Activated CD8-positive, alpha-beta T cell treated with anti-CD3 and anti-CD28 coated beads, Interleukin-2, amount 10 ng/mL, durations not matched to agents 7 days and 5 days (primary cell): ENCODE data around the gene FBXO21. TPM values are rescaled to one million over a fixed set of nuclear protein-coding genes. Genes with fewer than 3 reads are reported as not detected.
A peak's percentile ranks its signal among the peaks of the same experiment; 100 is the strongest.

Experiments
- ATAC-seq: fragments of 150-1000 bp; cut with Tn5 transposase; one replicate; pipeline ENCODE4 v1.10.0; 2021; ENCODE audit warnings: moderate library complexity
- CTCF ChIA-PET: fragments of 350-600 bp; sonication (Branson Sonifier 250); formaldehyde crosslinking; loops from one replicate; lab custom pipeline; 2021; ENCODE audit warnings: antibody characterized with exemption; lab: Charles Lee
- POLR2A ChIA-PET: fragments of 350-600 bp; sonication (Branson Sonifier 250); formaldehyde crosslinking; loops from one replicate; lab custom pipeline; 2021; ENCODE audit warnings: antibody characterized with exemption; lab: Charles Lee
- DNase-seq: peaks from one replicate; pipeline ENCODE4 v3.0.0-alpha.2; 2020
- H3K27ac Mint-ChIP-seq: one replicate; pipeline ENCODE4 v1.8.0; 2021; ENCODE audit warnings: mild to moderate bottlenecking, mixed read lengths
- H3K27me3 Mint-ChIP-seq: one replicate; pipeline ENCODE4 v1.8.0; 2021; ENCODE audit warnings: low read depth, mixed read lengths
- H3K36me3 Mint-ChIP-seq: one replicate; pipeline ENCODE4 v1.8.0; 2021; ENCODE audit warnings: low read depth, mixed read lengths
- H3K4me1 Mint-ChIP-seq: one replicate; pipeline ENCODE4 v1.8.0; 2021; ENCODE audit warnings: low read depth, mixed read lengths
- H3K4me3 Mint-ChIP-seq: one replicate; pipeline ENCODE4 v1.8.0; 2021; ENCODE audit warnings: mild to moderate bottlenecking, mixed read lengths
- H3K9me3 Mint-ChIP-seq: one replicate; pipeline ENCODE4 v1.8.0; 2022; ENCODE audit warnings: mixed read lengths; ENCODE audit not compliant: insufficient read depth
- total RNA-seq, 2 experiments: library from RNA; stranded (reverse); gene quantifications; one replicate each; pipeline ENCODE4 v1.2.3, GENCODE V29; 2021

Gene FBXO21
- total RNA-seq, 2 experiments from 2014 or later = 26.3 to 29.6 TPM

GRCh38 chr12:117161460-117162166, 28.7 kb downstream of the FBXO21 start:
- CTCF ChIA-PET = interaction anchor here (1.3 kb wide), 1 partner anchor 26 kb away, joined by 3 read pairs; no protein-coding TSS in a partner anchor
- Mint-ChIP-seq H3K36me3 (peaks cover 63% of the 10 kb centered on the region), H3K27ac (no peak overlapping the region)

DNA sequence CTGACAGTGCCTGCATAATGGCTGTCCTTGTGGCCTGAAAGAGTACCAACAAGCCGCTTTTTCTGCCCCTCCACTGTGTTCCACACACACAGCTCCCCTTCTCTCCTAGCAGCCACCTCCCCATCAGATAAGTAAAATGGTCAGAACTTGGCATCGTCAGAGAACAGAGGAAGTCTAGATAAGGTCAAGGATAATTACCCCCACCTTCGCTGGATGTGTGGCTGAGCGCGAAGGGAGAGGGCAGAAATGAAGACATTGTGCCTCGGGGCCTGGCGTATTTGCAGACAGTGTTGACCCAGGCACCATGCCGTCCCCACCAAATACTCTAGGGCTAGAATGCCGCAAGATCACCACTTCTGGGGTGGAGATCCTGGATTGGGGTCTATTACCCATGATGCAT, 30.6 kb downstream of the FBXO21 start:
- ATAC-seq (no peak), DNase-seq (no peak)
- H3K4me1 Mint-ChIP-seq = peaks cover 6% of the 10 kb centered on the region
- no peaks in the 10 kb centered on the region for H3K27me3 Mint-ChIP-seq
- H3K4me3 Mint-ChIP-seq = no peak overlapping the region
- POLR2A ChIA-PET = no interaction called here
- H3K36me3 Mint-ChIP-seq = peaks cover 65% of the 10 kb centered on the region
- CTCF ChIA-PET = interaction anchor here (1.0 kb wide), 1 partner anchor 9 kb away, joined by 3 read pairs; no protein-coding TSS in a partner anchor
- no peak overlapping the region for H3K27ac Mint-ChIP-seq
- no peaks in the 10 kb centered on the region for H3K9me3 Mint-ChIP-seq

More at GRCh38 chr12:117161460-117162166, 28.7 kb downstream of the FBXO21 start:
- ATAC-seq (no peak), DNase-seq (no peak)
- POLR2A ChIA-PET = no interaction called here
- Mint-ChIP-seq H3K4me1 (peaks cover 9% of the 10 kb centered on the region), H3K9me3 (no peaks in the 10 kb centered on the region), H3K27me3 (no peaks in the 10 kb centered on the region), H3K4me3 (no peak overlapping the region)

DNA sequence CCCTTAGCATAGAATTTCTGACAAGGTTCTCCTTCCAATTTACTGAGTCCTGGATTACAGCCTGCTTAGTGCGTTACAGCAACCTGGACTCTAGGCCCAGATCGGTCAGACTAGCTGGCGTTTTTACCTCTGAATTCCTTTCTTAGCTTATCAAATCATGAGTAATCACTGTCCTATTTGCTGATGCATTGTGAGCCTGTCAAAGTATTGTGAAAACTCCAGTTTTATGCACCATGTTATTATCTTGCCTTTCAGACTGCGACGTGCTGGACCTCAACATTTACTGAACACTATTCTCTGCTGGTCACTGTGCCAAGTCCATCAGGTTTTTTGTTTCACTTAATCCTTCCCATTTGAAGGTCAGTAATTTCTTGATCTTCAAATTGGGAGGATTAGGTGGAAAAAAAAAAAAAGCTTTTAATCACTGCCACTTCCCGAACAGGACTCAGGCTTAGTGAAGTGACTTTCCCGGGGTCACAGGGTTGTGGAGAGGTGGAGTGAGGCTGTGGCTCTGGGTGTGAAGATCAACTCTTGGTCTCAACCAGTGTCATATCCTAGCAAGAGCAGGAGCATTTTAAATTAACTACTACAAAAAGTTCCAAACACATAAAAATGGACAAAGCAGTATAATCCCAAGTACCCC, 31.2 kb downstream of the FBXO21 start:
- CTCF ChIA-PET = no interaction called here
- Mint-ChIP-seq H3K4me1 (peaks cover 6% of the 10 kb centered on the region), H3K36me3 (peaks cover 64% of the 10 kb centered on the region), H3K4me3 (no peak overlapping the region), H3K27me3 (no peaks in the 10 kb centered on the region), H3K9me3 (no peaks in the 10 kb centered on the region), H3K27ac (no peak overlapping the region)
- POLR2A ChIA-PET = no interaction called here
- DNase-seq (no peak), ATAC-seq (no peak)

DNA sequence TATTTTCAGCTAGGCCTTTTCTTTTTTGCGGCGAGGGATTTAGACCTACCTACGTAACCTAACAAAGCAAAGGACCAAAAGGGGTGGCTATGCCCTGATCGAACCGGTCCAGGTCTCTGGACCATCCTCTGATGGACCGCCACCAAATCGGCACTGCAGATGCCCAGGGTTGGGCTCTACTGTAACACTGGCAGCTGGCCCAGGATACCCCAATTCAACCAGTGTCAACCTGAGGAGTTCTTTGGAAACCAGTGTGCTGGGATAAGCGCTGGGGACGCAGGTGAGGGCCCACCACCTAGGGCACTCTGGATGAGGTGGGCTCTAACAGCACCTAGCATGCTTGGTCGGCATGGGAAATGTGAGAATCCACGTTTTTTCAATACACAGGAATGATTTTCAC, 32.2 kb downstream of the FBXO21 start:
- DNase-seq = no peak
- ATAC-seq = no peak
- ChIA-PET CTCF (no interaction called here), POLR2A (no interaction called here)
- no peak overlapping the region for H3K27ac Mint-ChIP-seq
- H3K36me3 Mint-ChIP-seq = peaks cover 74% of the 10 kb centered on the region
- H3K9me3 Mint-ChIP-seq = no peaks in the 10 kb centered on the region
- no peaks in the 10 kb centered on the region for H3K27me3 Mint-ChIP-seq
- H3K4me3 Mint-ChIP-seq = no peak overlapping the region
- peaks cover 8% of the 10 kb centered on the region for H3K4me1 Mint-ChIP-seq

GRCh38 chr12:117155278-117156060, 34.8 kb downstream of the FBXO21 start:
- H3K36me3 Mint-ChIP-seq = peaks cover 75% of the 10 kb centered on the region
- no peaks in the 10 kb centered on the region for H3K27me3 Mint-ChIP-seq
- H3K4me3 Mint-ChIP-seq = no peak overlapping the region
- peak; percentile 88 for ATAC-seq
- peaks cover 22% of the 10 kb centered on the region for H3K4me1 Mint-ChIP-seq
- no peaks in the 10 kb centered on the region for H3K9me3 Mint-ChIP-seq
- no peak overlapping the region for H3K27ac Mint-ChIP-seq
- ChIA-PET POLR2A (no interaction called here), CTCF (interaction anchor here (0.8 to 1.2 kb wide), 2 partner anchors 13 to 239 kb away, joined by 3 read pairs; no protein-coding TSS in a partner anchor)
- peak; percentile 79 for DNase-seq

- H3K27me3 Mint-ChIP-seq = no peaks in the 10 kb centered on the region
- no peak overlapping the region for H3K27ac Mint-ChIP-seq
- ChIA-PET CTCF (interaction anchor here (0.5 to 1.5 kb wide), 4 partner anchors 12 to 127 kb away, joined by 3 to 4 read pairs (median 4); no protein-coding TSS in a partner anchor), POLR2A (interaction anchor here (0.6 kb wide), 1 partner anchor 54 kb away, joined by 3 read pairs; no protein-coding TSS in a partner anchor)
- no peak overlapping the region for H3K4me3 Mint-ChIP-seq
- H3K9me3 Mint-ChIP-seq = no peaks in the 10 kb centered on the region
- DNase-seq = no peak
- H3K36me3 Mint-ChIP-seq = peaks cover 71% of the 10 kb centered on the region
- H3K4me1 Mint-ChIP-seq = peaks cover 43% of the 10 kb centered on the region
- ATAC-seq = no peak
These were observed 37.2 kb downstream of the FBXO21 start for GRCh38 chr12:117152793-117153775.

DNA sequence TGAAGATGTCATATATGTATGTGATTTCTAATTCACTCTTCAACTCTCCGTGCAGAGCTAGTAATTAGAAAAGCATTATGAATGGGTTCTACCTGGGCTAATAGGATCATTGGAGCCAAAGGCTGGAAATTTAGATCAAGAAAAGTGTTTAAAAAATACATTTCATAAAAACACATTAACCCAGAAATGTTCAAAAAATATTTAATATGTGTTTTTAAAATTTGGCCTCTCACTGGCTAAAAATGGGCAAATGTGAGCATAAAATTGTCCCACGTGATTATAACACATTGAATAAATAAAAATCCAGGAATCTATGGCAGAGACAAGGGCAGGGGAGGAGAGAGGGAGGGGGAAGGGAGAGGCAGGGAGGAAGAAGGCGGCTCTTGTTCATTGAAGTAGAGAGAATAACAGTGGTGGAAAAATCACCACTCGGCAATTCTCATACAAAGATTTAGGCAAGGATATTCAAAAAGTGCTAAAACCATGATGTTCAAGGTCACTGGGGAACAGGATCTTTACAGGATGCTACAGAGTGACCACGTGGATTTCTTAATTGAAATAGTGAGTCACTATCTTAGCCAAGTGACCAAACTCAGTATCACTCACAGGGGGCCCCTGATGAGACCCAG, 38.8 kb downstream of the FBXO21 start:
- ATAC-seq (no peak), DNase-seq (no peak)
- H3K27ac Mint-ChIP-seq = no peak overlapping the region
- peaks cover 46% of the 10 kb centered on the region for H3K4me1 Mint-ChIP-seq
- H3K9me3 Mint-ChIP-seq = no peaks in the 10 kb centered on the region
- ChIA-PET CTCF (interaction anchor here (1.2 kb wide), 1 partner anchor 8 kb away, joined by 3 read pairs; no protein-coding TSS in a partner anchor), POLR2A (interaction anchor here (0.6 kb wide), 1 partner anchor 1707 kb away, joined by 3 read pairs; no protein-coding TSS in a partner anchor)
- no peak overlapping the region for H3K4me3 Mint-ChIP-seq
- peaks cover 63% of the 10 kb centered on the region for H3K36me3 Mint-ChIP-seq
- no peaks in the 10 kb centered on the region for H3K27me3 Mint-ChIP-seq

- H3K4me3 Mint-ChIP-seq = no peak overlapping the region
- no peaks in the 10 kb centered on the region for H3K27me3 Mint-ChIP-seq
- H3K27ac Mint-ChIP-seq = no peak overlapping the region
- ATAC-seq (no peak), DNase-seq (no peak)
- ChIA-PET POLR2A (no interaction called here), CTCF (interaction anchor here (1.8 kb wide), 1 partner anchor 29 kb away, joined by 7 read pairs; no protein-coding TSS in a partner anchor)
- no peaks in the 10 kb centered on the region for H3K9me3 Mint-ChIP-seq
- peaks cover 46% of the 10 kb centered on the region for H3K4me1 Mint-ChIP-seq
- peaks cover 59% of the 10 kb centered on the region for H3K36me3 Mint-ChIP-seq
These were observed 40.8 kb downstream of the FBXO21 start for GRCh38 chr12:117149431-117149830.

DNA sequence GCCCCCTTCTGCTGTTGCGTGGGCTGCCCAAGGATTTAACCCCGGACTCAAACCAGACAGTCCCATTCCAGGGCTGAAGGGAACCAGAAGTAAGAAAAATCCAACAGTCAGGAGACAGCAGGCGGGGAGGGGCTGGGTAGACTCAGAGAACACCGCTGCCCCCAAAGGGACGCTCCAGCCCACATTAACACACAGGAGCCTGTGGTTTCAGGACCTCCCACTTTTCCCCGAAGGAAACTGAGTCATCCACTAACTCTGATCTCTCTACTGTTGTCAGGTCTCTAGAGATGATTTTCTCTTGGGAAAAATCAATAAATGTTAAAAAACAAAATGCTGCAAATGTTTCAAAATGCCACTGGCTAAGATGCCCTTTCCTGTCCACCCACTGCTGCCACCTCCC, 41.6 kb downstream of the FBXO21 start:
- ChIA-PET CTCF (no interaction called here), POLR2A (no interaction called here)
- Mint-ChIP-seq H3K4me1 (peaks cover 46% of the 10 kb centered on the region), H3K36me3 (peaks cover 59% of the 10 kb centered on the region), H3K27ac (no peak overlapping the region), H3K9me3 (no peaks in the 10 kb centered on the region), H3K27me3 (no peaks in the 10 kb centered on the region), H3K4me3 (no peak overlapping the region)
- DNase-seq = no peak
- peak; percentile 25 for ATAC-seq

DNA sequence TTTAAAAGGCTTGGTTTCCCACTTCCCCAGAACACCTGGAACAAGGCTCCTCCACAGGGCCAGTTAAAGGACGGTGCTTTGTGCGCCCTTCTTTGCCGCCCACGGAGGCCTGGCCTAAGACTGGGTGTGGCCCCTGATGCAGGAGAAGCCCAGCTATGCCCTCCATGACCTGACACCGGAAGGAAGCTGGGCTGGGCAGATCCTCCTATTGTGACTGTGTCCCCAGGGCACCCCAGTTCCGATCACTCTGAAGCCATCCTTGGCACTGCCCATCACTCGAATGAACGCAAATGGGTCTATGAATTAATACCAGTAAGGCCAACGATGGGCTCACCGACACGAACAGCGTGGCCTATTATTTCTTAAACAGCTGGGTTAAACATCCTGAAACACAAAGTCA, 42.6 kb downstream of the FBXO21 start:
- H3K27me3 Mint-ChIP-seq = no peaks in the 10 kb centered on the region
- H3K9me3 Mint-ChIP-seq = no peaks in the 10 kb centered on the region
- no peak for DNase-seq
- H3K4me1 Mint-ChIP-seq = peaks cover 40% of the 10 kb centered on the region
- no peak overlapping the region for H3K27ac Mint-ChIP-seq
- ChIA-PET POLR2A (no interaction called here), CTCF (no interaction called here)
- H3K4me3 Mint-ChIP-seq = no peak overlapping the region
- no peak for ATAC-seq
- peaks cover 55% of the 10 kb centered on the region for H3K36me3 Mint-ChIP-seq
